Activated CD4-positive, alpha-beta T cell treated with anti-CD3 and anti-CD28 coated beads, Interleukin-2, amount 50 U/mL, for 48 hours (primary cell): ENCODE results near the gene OR10A3.
"Not testable (repeated sequence)": the region's sequence is repeated elsewhere in the genome, so short reads cannot be mapped to it uniquely, and the experiment has no call there.

ENCODE experiments used
- DNase-seq, 2 experiments: peaks; one replicate each; pipeline ENCODE4 v3.0.0-alpha.2; 2020

OR10A3 gene

GRCh38 chr11:7941608-7942007 lies at the start of gene OR10A3:
Gene OR10A3, minus strand, starts transcription at chr11:7941708. Its CDS starts 2,188 bp downstream, at chr11:7939520.
- no peak for DNase-seq

- not testable (repeated sequence) for DNase-seq
These were observed 46.0 kb upstream of the OR10A3 start for GRCh38 chr11:7987560-7987883.

GRCh38 chr11:7986768-7987559 lies 45.5 kb upstream of the OR10A3 start, which contains the start of gene EIF3F:
Gene EIF3F, plus strand, starts transcription at chr11:7987337. Its CDS starts 16 bp downstream, at chr11:7987353.
- peak; percentile 85 to 88 for DNase-seq

- DNase-seq, result no peak
These were observed 42.5 kb upstream of the OR10A3 start for GRCh38 chr11:7983832-7984590.

- no peak for DNase-seq
These were observed 41.1 kb upstream of the OR10A3 start for GRCh38 chr11:7982582-7983119.

- no peak for DNase-seq
These were observed 40.2 kb upstream of the OR10A3 start for GRCh38 chr11:7981619-7982157.

GRCh38 chr11:7977232-7977917 lies 35.9 kb upstream of the OR10A3 start:
- no peak for DNase-seq

- DNase-seq, result no peak
These were observed 33.2 kb upstream of the OR10A3 start for GRCh38 chr11:7974668-7975067.

GRCh38 chr11:7973011-7973410 lies 31.5 kb upstream of the OR10A3 start:
- DNase-seq, result no peak

GRCh38 chr11:7971846-7972245 lies 30.3 kb upstream of the OR10A3 start:
- DNase-seq, result no peak

GRCh38 chr11:7969756-7970646 lies 28.5 kb upstream of the OR10A3 start:
- no peak for DNase-seq

- no peak for DNase-seq
These were observed 27.2 kb upstream of the OR10A3 start for GRCh38 chr11:7968686-7969085.

- no peak for DNase-seq
These were observed 26.3 kb upstream of the OR10A3 start for GRCh38 chr11:7967826-7968225.

- DNase-seq, result no peak
These were observed 25.6 kb upstream of the OR10A3 start for GRCh38 chr11:7967097-7967496.

- no peak for DNase-seq
These were observed 23.9 kb upstream of the OR10A3 start, which contains the start of gene NLRP10 for GRCh38 chr11:7965386-7965785. Gene NLRP10, minus strand, starts transcription at chr11:7965447. Its CDS starts 1,952 bp downstream, at chr11:7963495.

GRCh38 chr11:7964873-7965272 lies 23.4 kb upstream of the OR10A3 start:
- no peak for DNase-seq

GRCh38 chr11:7964261-7964660 lies 22.8 kb upstream of the OR10A3 start:
- DNase-seq, result no peak

- DNase-seq, result no peak
These were observed 13.7 kb upstream of the OR10A3 start for GRCh38 chr11:7955191-7955590.

- no peak for DNase-seq
These were observed 8.4 kb upstream of the OR10A3 start for GRCh38 chr11:7949934-7950333.

GRCh38 chr11:7944123-7944522 lies 2.6 kb upstream of the OR10A3 start:
- no peak for DNase-seq

- DNase-seq, result no peak
These were observed 362 bp downstream of the OR10A3 start for GRCh38 chr11:7941146-7941545.

GRCh38 chr11:7936615-7937014 lies 4.9 kb downstream of the OR10A3 start:
- DNase-seq, result no peak
